ENCODE measurements around the gene COL10A1.

COL10A1 gene

GRCh38 chr6:116165596-116165995 is 39.7 kb upstream of the COL10A1 start:
- TF ChIP-seq PATZ1 (tag by site-specific recombination; IDR thresholded peaks at IDR 0.05) (no peak), ZSCAN5A (tag by site-specific recombination; IDR thresholded peaks at IDR 0.05) (no peak), ZNF791 (tag by site-specific recombination; IDR thresholded peaks at IDR 0.05) (no peak), ZNF121 (tag by site-specific recombination; IDR thresholded peaks at IDR 0.05) (no peak), ZNF26 (tag by site-specific recombination; IDR thresholded peaks at IDR 0.05) (no peak)
- Histone ChIP-seq H3K27ac (ENCODE audit: extremely low read depth, low read depth, low read length) (no peak overlapping the region), H3K9me3 (ENCODE audit: control insufficient read depth, insufficient read depth, low read depth, low read length) (no peaks in the 10 kb centered on the region), H3K4me1 (ENCODE audit: control insufficient read depth, insufficient read depth, low read length) (no peaks in the 10 kb centered on the region), H3K4me3 (ENCODE audit: low read depth, low read length) (no peak overlapping the region), H3K36me3 (ENCODE audit: control insufficient read depth in 2 of 2, insufficient read depth in 1 of 2, low read length in 2 of 2) (no peaks in the 10 kb centered on the region)
- POLR2A ChIA-PET: no interaction called here
- CTCF ChIA-PET: interaction anchor here (0.7 kb wide), 1 partner anchor 34 kb away, joined by 3 read pairs; no protein-coding TSS in a partner anchor

- Histone ChIP-seq H3K36me3 (ENCODE audit: control insufficient read depth in 2 of 2, insufficient read depth in 1 of 2, low read length in 2 of 2) (no peaks in the 10 kb centered on the region), H3K27ac (ENCODE audit: extremely low read depth, low read depth, low read length) (no peak overlapping the region), H3K9me3 (ENCODE audit: control insufficient read depth, insufficient read depth, low read depth, low read length) (no peaks in the 10 kb centered on the region), H3K4me1 (ENCODE audit: control insufficient read depth, insufficient read depth, low read length) (no peaks in the 10 kb centered on the region), H3K4me3 (ENCODE audit: low read depth, low read length) (no peak overlapping the region)
- POLR2A ChIA-PET: no interaction called here
- CTCF ChIA-PET: no interaction called here
- TF ChIP-seq ZNF146 (tag by site-specific recombination; IDR thresholded peaks at IDR 0.05) (peak; percentile 66), ZNF140 (tag by site-specific recombination; IDR thresholded peaks at IDR 0.05) (no peak), ZNF488 (tag by site-specific recombination; IDR thresholded peaks at IDR 0.05) (no peak)
Observed at GRCh38 chr6:116159782-116160524, 34.0 kb upstream of the COL10A1 start.

- CTCF ChIA-PET: interaction anchor here (0.7 to 1.2 kb wide), 4 partner anchors 29 to 404 kb away, joined by 3 to 5 read pairs (median 4); no protein-coding TSS in a partner anchor
- POLR2A ChIA-PET: no interaction called here
- Histone ChIP-seq H3K36me3 (ENCODE audit: control insufficient read depth in 2 of 2, insufficient read depth in 1 of 2, low read length in 2 of 2) (no peaks in the 10 kb centered on the region), H3K9me3 (ENCODE audit: control insufficient read depth, insufficient read depth, low read depth, low read length) (no peaks in the 10 kb centered on the region), H3K27ac (ENCODE audit: extremely low read depth, low read depth, low read length) (no peak overlapping the region), H3K4me3 (ENCODE audit: low read depth, low read length) (no peak overlapping the region), H3K4me1 (ENCODE audit: control insufficient read depth, insufficient read depth, low read length) (no peaks in the 10 kb centered on the region)
- TF ChIP-seq ZNF175 (tag by site-specific recombination; IDR thresholded peaks at IDR 0.05) (no peak), ZNF530 (tag by site-specific recombination; IDR thresholded peaks at IDR 0.05; ENCODE audit: low read depth) (no peak), ZEB2 (tag by site-specific recombination; IDR thresholded peaks at IDR 0.05) (no peak), TCF7L2 (IDR thresholded peaks at IDR 0.05; ENCODE audit: borderline replicate concordance, low read depth, low read length) (no peak), ZNF473 (tag by site-specific recombination; IDR thresholded peaks at IDR 0.05) (no peak), BCL6B (tag by site-specific recombination; IDR thresholded peaks at IDR 0.05) (no peak), ZNF114 (tag by site-specific recombination; IDR thresholded peaks at IDR 0.05) (no peak), ZNF580 (tag by site-specific recombination; IDR thresholded peaks at IDR 0.05) (no peak), ZNF354C (tag by site-specific recombination; IDR thresholded peaks at IDR 0.05; ENCODE audit: borderline replicate concordance, low read depth) (no peak), AEBP2 (tag by site-specific recombination; IDR thresholded peaks at IDR 0.05; ENCODE audit: borderline replicate concordance) (no peak), ZNF280C (tag by site-specific recombination; IDR thresholded peaks at IDR 0.05) (no peak)
Observed at GRCh38 chr6:116158641-116159040, 32.7 kb upstream of the COL10A1 start.

All from HEK293 (cell line).